Lower leg skin (tissue), 3 donors: ENCODE data around the gene FBXW2.

Experiments used
- POLR2A ChIP-seq, 2 donors: fragments of 450-650 bp; IDR thresholded peaks; one replicate each; pipeline ENCODE4 v1.6.1; 2016 to 2017; ENCODE audit warnings: antibody characterized with exemption in 2 of 2, mild to moderate bottlenecking in 1 of 2, moderate library complexity in 1 of 2
- TF ChIP-seq, protein P1 (sequence below), 3 donors: fragments of 450-650 bp; IDR thresholded peaks; one replicate each; pipeline ENCODE4 v1.5.1; 2016; ENCODE audit warnings: antibody characterized with exemption in 3 of 3, mild to moderate bottlenecking in 3 of 3, moderate library complexity in 2 of 3

DNA sequence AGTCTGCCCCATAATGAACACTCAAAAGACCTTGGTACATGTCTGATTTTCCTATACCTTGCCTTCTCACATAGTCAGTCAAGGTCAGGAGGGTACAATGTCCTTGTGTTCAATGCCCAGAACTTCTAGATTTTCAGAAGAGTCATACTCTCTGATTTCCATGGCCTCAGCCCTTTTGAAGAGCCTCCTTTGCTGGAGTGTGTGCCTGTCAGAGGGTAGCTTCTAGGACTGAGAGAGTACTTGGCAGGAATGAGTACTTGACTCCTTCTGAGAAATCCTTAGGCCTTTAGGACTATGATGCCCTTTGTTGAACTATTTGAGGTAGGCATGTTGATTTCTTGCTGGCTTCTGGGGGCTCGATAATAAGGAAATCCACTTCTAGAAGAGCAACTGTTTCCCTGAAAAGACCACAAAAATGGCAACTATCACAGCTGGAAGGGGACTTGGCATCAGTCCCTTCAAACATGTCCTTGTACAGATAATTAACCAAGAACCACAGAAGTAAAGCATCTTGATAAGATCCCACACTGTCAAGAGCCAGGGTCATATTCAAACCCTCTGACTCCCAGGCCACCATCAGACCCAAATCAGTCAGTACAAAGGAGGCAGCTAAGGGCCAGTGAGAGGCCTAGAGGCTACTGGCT, 68.3 kb downstream of the FBXW2 start:
- TF ChIP-seq, protein P1, sequence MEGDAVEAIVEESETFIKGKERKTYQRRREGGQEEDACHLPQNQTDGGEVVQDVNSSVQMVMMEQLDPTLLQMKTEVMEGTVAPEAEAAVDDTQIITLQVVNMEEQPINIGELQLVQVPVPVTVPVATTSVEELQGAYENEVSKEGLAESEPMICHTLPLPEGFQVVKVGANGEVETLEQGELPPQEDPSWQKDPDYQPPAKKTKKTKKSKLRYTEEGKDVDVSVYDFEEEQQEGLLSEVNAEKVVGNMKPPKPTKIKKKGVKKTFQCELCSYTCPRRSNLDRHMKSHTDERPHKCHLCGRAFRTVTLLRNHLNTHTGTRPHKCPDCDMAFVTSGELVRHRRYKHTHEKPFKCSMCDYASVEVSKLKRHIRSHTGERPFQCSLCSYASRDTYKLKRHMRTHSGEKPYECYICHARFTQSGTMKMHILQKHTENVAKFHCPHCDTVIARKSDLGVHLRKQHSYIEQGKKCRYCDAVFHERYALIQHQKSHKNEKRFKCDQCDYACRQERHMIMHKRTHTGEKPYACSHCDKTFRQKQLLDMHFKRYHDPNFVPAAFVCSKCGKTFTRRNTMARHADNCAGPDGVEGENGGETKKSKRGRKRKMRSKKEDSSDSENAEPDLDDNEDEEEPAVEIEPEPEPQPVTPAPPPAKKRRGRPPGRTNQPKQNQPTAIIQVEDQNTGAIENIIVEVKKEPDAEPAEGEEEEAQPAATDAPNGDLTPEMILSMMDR (IDR thresholded peaks at IDR 0.05) = no peak
- TF ChIP-seq POLR2A (IDR thresholded peaks at IDR 0.05) = no peak
